Aortic smooth muscle cell (primary cell): ENCODE data around the gene SLC51B. TPM values are rescaled to one million over a fixed set of nuclear protein-coding genes. Genes with fewer than 3 reads are reported as not detected.

Experiments used
- total RNA-seq: library from RNA; depleted of rRNA; stranded (reverse); fragments of >200 nt; gene quantifications from 2 replicates; pipeline ENCODE4 v1.2.3, GENCODE V29; 2014

The SLC51B gene
- total RNA-seq = not detected in 2 replicates

DNA sequence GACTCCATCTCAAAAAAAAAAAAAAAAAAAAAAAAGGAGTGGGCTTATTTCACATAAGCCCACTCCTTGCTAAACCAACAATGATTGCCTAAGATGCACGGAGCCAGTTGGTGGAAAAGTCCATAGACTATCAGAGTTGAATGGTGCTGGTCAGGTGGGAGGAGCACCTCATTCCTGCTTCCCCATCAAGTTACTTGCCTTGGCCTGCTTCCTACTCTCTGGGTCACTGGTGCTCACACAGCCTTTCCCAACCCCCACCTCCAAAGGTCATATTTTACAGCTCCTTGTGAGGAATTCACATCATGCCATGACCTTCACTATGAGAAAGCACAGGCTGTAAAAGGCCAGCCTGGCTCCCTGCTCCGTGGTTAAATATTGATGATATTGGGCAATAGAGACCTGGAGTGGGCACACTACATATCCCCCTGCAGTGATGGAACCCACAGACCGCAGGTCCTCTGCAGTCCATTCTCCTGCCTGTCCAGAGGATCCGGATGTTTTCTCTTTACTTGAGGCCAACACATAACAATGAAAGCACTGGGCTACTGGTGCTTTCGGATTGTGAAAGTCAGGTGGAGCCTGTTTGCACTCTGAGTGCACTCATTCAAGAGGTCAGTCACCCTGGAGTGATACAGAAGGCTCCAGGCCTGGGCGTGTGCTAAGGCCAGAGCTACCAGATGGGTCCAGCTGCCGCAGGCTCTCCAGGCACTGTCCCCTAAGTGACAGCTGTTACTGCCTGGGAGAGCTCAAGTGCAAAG, at the start of gene SLC51B:
Gene SLC51B, plus strand, starts transcription at position 664 of the 758 bp plus-strand sequence. CDS start 4,618 bp downstream, outside the sequence.

DNA sequence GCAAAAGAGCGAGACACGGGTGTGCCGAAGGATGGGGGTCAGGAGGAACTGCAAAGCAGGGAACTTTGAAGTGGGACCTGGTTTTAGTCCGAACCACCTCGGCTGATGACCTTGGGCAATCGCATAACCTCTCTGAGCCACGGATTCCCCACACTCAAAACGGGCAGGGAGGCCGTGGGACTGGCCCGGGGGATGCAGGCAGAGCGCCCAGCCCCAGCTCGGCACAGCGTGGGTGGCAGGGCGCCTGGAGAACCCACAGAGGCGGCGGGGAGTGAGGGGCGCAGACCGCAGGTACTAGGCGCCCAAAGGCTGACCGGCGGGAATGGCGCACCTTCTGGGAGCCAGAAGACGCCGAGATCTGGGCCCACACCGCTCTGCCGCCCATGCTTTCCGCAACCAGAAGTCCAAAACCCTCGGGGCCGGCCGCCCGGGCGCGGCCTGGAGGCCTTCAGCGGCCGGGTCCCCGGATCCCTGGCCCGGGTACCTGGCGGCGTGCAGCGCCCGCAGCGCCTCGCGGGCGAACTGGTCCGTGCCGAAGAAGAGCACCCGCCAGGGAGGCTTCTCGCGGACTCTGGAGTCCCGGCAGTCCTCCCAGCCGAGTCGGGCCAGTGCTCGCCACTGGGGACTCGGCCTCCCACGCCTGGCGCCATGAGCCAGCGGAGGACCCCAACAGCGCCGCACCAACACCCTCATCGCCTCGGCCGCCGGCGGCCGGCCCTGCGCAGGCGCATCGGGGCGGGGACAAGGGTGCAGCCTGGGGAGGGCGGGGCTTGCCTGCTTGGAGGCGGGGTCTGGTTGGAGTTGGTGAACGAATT, 16.1 kb upstream of the SLC51B start, which contains the start of gene MTFMT:
Gene MTFMT, minus strand, starts transcription at position 719 of the 815 bp plus-strand sequence. Its CDS starts 26 bp downstream, at position 693.

DNA sequence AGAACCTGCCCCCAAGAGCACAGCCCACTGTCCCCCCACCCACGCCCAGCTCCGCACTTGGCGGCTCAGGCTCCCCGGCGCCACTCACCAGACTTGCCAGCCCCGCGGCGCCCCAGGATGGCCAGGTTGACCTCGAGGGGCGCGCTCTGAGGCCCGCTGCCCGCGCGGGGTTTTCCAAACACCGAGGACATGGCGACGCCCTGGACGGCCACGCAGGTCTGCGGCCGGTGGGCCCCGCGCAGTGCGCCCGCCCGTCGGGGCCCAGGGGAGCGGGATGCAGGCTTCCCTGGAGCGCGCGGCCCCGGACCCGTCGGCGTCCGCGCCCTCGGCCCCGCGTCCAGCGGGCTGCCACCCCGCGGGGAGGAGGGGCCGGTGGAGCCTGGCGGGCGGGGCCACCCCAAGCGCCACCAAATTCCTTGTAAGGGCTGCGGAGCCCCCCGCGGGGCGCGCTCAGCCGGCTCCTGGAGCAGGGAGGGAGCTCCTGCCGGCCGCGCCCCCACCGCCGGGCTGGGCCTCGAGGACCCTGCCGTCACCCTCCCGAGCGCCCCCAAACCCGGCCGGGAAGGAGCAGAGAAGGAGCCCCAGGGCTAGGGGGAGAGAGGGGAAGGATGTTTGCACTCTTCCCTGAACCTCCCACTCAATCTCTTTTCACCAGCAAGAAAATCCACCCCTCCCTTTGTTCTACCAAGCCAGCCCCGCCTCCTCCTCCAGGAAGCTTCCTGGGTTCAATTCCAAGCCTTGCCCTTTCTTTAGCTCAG, 22.6 kb downstream of the SLC51B start, which contains the start of gene RASL12:
Gene RASL12, minus strand, starts transcription at position 347 of the 758 bp plus-strand sequence. Its CDS starts 156 bp downstream, at position 191.

DNA sequence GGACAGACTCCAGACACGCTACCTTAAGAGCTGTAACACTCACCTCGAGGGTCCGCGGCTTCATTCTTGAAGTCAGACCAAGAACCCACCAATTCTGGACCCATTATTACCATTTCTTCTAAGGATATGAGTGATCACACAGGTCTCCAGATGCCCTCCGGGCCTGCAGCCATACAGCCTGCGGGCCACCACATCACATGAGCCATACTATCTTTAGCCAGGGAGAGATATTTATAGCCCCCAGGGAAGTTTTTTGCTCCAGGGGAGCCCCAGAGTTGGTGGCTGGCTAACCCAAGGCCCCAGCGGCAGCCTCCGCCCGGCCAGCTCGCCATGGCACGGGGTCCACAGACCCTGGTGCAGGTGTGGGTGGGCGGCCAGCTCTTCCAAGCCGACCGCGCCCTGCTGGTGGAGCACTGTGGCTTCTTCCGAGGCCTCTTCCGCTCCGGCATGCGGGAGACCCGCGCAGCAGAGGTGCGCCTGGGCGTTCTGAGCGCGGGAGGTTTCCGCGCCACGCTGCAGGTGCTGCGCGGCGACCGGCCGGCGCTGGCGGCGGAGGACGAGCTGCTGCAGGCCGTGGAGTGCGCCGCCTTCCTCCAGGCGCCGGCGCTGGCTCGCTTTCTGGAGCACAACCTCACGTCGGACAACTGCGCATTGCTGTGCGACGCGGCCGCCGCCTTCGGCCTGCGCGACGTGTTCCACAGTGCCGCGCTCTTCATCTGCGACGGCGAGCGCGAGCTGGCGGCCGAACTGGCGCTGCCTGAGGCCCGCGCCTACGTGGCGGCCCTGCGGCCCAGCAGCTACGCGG, 31.5 kb downstream of the SLC51B start, which contains the start of gene KBTBD13:
Gene KBTBD13, plus strand, starts transcription at position 261 of the 805 bp plus-strand sequence. Its CDS starts 70 bp downstream, at position 331.

Other genes starting within 250 kb of the SLC51B start
- 7.5 and 8.1 TPM in 2 replicates for gene PIF1, start 219.7 kb upstream of the SLC51B start, total RNA-seq
- gene PLEKHO2, start 203.5 kb upstream of the SLC51B start, total RNA-seq = 27.9 and 29.3 TPM in 2 replicates
- 6.7 and 7.3 TPM in 2 replicates for gene ANKDD1A, start 133.5 kb upstream of the SLC51B start, total RNA-seq
- gene SPG21, start 55.5 kb upstream of the SLC51B start, total RNA-seq = 53.9 and 68.5 TPM in 2 replicates
- gene MTFMT, start 15.7 kb upstream of the SLC51B start, total RNA-seq = 9.3 and 14.3 TPM in 2 replicates
- 0.06 TPM in 1 of 2 replicates, not detected in the other for gene RASL12, start 22.6 kb downstream of the SLC51B start, total RNA-seq
- not detected in 2 replicates for gene KBTBD13, start 31.4 kb downstream of the SLC51B start, total RNA-seq
- 1.2 TPM in 2 replicates for gene UBAP1L, start 69.8 kb downstream of the SLC51B start, total RNA-seq
- gene PDCD7, start 88.4 kb downstream of the SLC51B start, total RNA-seq = 12.0 and 12.3 TPM in 2 replicates
- 37.7 and 47.5 TPM in 2 replicates for gene CLPX, start 140.0 kb downstream of the SLC51B start, total RNA-seq
- gene CILP, start 166.1 kb downstream of the SLC51B start, total RNA-seq = not detected in 2 replicates
- 1.2 and 1.9 TPM in 2 replicates for gene PARP16, start 241.5 kb downstream of the SLC51B start, total RNA-seq